ENCODE data around the gene BACH2. TPM values are rescaled to one million over a fixed set of nuclear protein-coding genes. Genes with fewer than 3 reads are reported as not detected.

BACH2 gene
- total RNA-seq, 1 donor: under 0.01 TPM

GRCh38 chr6:90315986-90316385 lies 19.3 kb upstream of the BACH2 start:
- no peak overlapping the region for H3K4me3 ChIP-seq (ENCODE audit: low read depth, low read length)
- TF ChIP-seq, protein P1, sequence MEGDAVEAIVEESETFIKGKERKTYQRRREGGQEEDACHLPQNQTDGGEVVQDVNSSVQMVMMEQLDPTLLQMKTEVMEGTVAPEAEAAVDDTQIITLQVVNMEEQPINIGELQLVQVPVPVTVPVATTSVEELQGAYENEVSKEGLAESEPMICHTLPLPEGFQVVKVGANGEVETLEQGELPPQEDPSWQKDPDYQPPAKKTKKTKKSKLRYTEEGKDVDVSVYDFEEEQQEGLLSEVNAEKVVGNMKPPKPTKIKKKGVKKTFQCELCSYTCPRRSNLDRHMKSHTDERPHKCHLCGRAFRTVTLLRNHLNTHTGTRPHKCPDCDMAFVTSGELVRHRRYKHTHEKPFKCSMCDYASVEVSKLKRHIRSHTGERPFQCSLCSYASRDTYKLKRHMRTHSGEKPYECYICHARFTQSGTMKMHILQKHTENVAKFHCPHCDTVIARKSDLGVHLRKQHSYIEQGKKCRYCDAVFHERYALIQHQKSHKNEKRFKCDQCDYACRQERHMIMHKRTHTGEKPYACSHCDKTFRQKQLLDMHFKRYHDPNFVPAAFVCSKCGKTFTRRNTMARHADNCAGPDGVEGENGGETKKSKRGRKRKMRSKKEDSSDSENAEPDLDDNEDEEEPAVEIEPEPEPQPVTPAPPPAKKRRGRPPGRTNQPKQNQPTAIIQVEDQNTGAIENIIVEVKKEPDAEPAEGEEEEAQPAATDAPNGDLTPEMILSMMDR (IDR thresholded peaks at IDR 0.05; ENCODE audit: insufficient read depth, low read depth, low read length): no peak
- no peak for DNase-seq (ENCODE audit: low read depth)

DNA sequence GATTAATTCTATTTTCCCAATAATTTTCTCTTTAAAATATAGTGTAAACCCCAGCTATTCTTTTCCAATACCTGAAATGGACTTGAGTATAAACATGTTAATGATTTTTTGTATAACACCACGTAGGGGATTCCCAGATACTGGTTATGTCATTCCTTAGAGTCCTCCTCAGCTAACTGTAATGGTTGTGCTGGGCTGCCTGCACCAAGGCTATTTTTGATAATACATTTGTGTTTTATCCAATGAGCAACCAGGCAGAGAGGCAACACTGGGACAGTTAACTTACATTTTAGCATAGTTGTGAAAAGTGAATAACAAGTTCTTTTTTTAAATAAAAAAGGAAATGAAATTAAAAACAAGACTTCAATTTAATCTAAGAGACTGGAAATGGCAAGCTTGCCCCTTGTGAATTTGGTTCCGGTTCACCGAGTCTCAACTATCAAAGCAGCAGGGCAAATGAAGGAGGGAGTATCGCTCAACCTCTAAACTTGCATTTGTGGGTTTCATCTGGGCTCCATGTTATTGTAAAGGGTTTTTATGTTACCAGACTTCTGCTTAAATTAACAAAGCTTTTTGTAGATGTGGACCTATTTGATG lies 18.8 kb upstream of the BACH2 start:
- TF ChIP-seq, protein P1 (IDR thresholded peaks at IDR 0.05; ENCODE audit: insufficient read depth, low read depth, low read length): no peak
- H3K4me3 ChIP-seq (ENCODE audit: low read depth, low read length): no peak overlapping the region
- DNase-seq (ENCODE audit: low read depth): no peak

DNA sequence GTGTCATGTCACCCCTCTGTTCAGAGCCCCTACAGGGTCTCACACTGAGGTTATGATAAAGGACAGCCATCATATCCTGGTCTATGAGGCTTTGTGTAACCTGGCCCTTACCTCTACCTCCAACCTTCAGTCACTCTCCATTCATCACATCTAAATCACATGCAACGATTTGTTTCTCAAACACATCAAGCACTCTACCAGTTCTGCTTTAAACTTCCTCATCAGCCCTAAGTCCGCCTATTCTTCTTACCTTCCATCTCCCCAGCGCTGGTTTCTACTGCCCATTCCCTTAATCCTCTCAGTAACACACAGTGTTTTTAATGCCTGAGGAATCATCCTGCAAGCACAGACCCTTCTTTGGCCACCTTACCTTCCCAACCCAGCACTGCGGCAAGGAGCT lies 17.9 kb upstream of the BACH2 start:
- no peak for DNase-seq (ENCODE audit: low read depth)
- H3K4me3 ChIP-seq (ENCODE audit: low read depth, low read length): no peak overlapping the region
- TF ChIP-seq, protein P1 (IDR thresholded peaks at IDR 0.05; ENCODE audit: insufficient read depth, low read depth, low read length): no peak

- DNase-seq (ENCODE audit: low read depth): no peak
- H3K4me3 ChIP-seq (ENCODE audit: low read depth, low read length): no peak overlapping the region
- TF ChIP-seq, protein P1 (IDR thresholded peaks at IDR 0.05; ENCODE audit: insufficient read depth, low read depth, low read length): no peak
Measured at GRCh38 chr6:90311569-90311968, 14.9 kb upstream of the BACH2 start.

- TF ChIP-seq, protein P1 (IDR thresholded peaks at IDR 0.05; ENCODE audit: insufficient read depth, low read depth, low read length): no peak
- no peak overlapping the region for H3K4me3 ChIP-seq (ENCODE audit: low read depth, low read length)
- DNase-seq (ENCODE audit: low read depth): no peak
Measured at GRCh38 chr6:90305800-90306448, 9.3 kb upstream of the BACH2 start.

DNA sequence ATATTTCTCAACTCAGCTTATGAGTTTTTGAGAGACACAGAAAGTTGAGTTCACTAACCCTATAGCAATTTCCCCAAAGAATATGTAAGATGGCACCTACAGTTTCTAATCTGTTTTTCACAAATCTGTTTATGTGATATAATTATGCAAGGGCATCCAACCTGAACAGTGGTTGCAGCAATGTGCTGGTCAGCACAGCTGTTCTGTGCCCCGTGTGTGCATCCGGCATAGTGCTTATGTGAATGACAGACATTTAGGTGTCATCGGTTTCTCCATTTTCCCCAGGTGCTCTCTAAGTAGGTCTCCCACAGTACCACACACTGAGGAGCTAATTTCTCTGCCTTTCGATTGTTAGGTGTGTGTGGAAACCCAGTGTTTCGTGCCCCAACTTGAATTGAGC lies 7.7 kb upstream of the BACH2 start:
- no peak for DNase-seq (ENCODE audit: low read depth)
- no peak overlapping the region for H3K4me3 ChIP-seq (ENCODE audit: low read depth, low read length)
- TF ChIP-seq, protein P1 (IDR thresholded peaks at IDR 0.05; ENCODE audit: insufficient read depth, low read depth, low read length): no peak

Data from fibroblast of villous mesenchyme (primary cell).